Endothelial cell of umbilical vein (primary cell): ENCODE measurements around the gene PRTN3.
"Not testable (repeated sequence)": the region's sequence is repeated elsewhere in the genome, so short reads cannot be mapped to it uniquely, and the experiment has no call there.

Experiments used
- CTCF ChIP-seq, 2 donors: IDR thresholded peaks; 1 replicate in 1 of 2; 2 replicates in 1 of 2; pipeline ENCODE4 v1.5.1; 2011; ENCODE audit warnings: low read length in 2 of 2, mild to moderate bottlenecking in 2 of 2, moderate library complexity in 2 of 2, control low read depth in 1 of 2, inconsistent platforms in 1 of 2, low read depth in 1 of 2; ENCODE audit not compliant: insufficient read depth in 1 of 2; ENCODE audit errors: extremely low read depth in 1 of 2
- POLR2AphosphoS5 ChIP-seq: IDR thresholded peaks from 2 replicates; pipeline ENCODE4 v1.6.1; 2012; ENCODE audit warnings: low read depth, mild to moderate bottlenecking, control low read depth, low read length, moderate library complexity; ENCODE audit not compliant: insufficient read depth

GRCh38 chr19:820212-820611 is 20.6 kb upstream of the PRTN3 start:
- not testable (repeated sequence) for TF ChIP-seq POLR2AphosphoS5; CTCF (IDR thresholded peaks at IDR 0.05; ENCODE audit: extremely low read depth in 1 of 2, insufficient read depth in 1 of 2, low read depth in 1 of 2, low read length in 2 of 2)
